WTC11 (cell line): ENCODE data around the gene ALK. TPM values are rescaled to one million over a fixed set of nuclear protein-coding genes. Genes with fewer than 3 reads are reported as not detected.

ENCODE experiments used
- ATAC-seq: fragments of 200-7000 bp; cut with Tn5 transposase; 2 replicates; pipeline ENCODE4 v1.10.0; 2021; ENCODE audit warnings: mild to moderate bottlenecking, moderate library complexity
- CTCF ChIA-PET: fragments of 300-600 bp; sonication (Branson Sonifier 250); formaldehyde crosslinking; loops from one replicate; lab custom pipeline; 2021; ENCODE audit warnings: antibody characterized with exemption; lab: Charles Lee
- POLR2A ChIA-PET: fragments of 350-600 bp; sonication (Branson Sonifier 250); formaldehyde crosslinking; loops from one replicate; lab custom pipeline; 2021; ENCODE audit warnings: antibody characterized with exemption; lab: Charles Lee
- DNase-seq: peaks from one replicate; pipeline ENCODE4 v3.0.0; 2021; ENCODE audit warnings: low spot score
- H3K27ac Mint-ChIP-seq: 2 replicates; pipeline ENCODE4 v1.8.0; 2021; ENCODE audit warnings: mixed read lengths
- H3K27me3 Mint-ChIP-seq: 2 replicates; pipeline ENCODE4 v1.8.0; 2021; ENCODE audit warnings: low read depth, mild to moderate bottlenecking, moderate library complexity, mixed read lengths
- H3K36me3 Mint-ChIP-seq: 2 replicates; pipeline ENCODE4 v1.8.0; 2021; ENCODE audit warnings: mixed read lengths
- H3K4me1 Mint-ChIP-seq: 2 replicates; pipeline ENCODE4 v1.8.0; 2022; ENCODE audit warnings: mixed read lengths
- H3K4me3 Mint-ChIP-seq: 2 replicates; pipeline ENCODE4 v1.8.0; 2021; ENCODE audit warnings: mild to moderate bottlenecking, moderate library complexity, mixed read lengths
- H3K9me3 Mint-ChIP-seq: 2 replicates; pipeline ENCODE4 v1.8.0; 2021; ENCODE audit warnings: mixed read lengths
- AFF4 ChIP-seq: sonication (generic); formaldehyde crosslinking; IDR thresholded peaks from 2 replicates; pipeline ENCODE4 v1.8.1; 2023; ENCODE audit warnings: mild to moderate bottlenecking, missing genetic modification reagents, borderline replicate concordance
- ARID4B ChIP-seq: sonication (generic); formaldehyde crosslinking; IDR thresholded peaks from 2 replicates; pipeline ENCODE4 v1.8.0; 2023; ENCODE audit warnings: missing genetic modification reagents, mild to moderate bottlenecking, borderline replicate concordance
- ATF6 ChIP-seq: sonication (generic); formaldehyde crosslinking; IDR thresholded peaks from 2 replicates; pipeline ENCODE4 v1.8.1; 2023; ENCODE audit warnings: mild to moderate bottlenecking, missing genetic modification reagents
- FOXJ3 ChIP-seq: sonication (generic); formaldehyde crosslinking; IDR thresholded peaks from 2 replicates; pipeline ENCODE4 v1.9.0; 2021; ENCODE audit warnings: missing genetic modification reagents, mild to moderate bottlenecking, borderline replicate concordance
- GABPB1 ChIP-seq: sonication (generic); formaldehyde crosslinking; IDR thresholded peaks from 2 replicates; pipeline ENCODE4 v1.8.1; 2023; ENCODE audit warnings: mild to moderate bottlenecking, missing genetic modification reagents
- JAZF1 ChIP-seq: fragments of 250-450 bp; sonication (Bioruptor Pico); IDR thresholded peaks from 2 replicates; pipeline ENCODE4 v1.9.0; 2021; ENCODE audit warnings: moderate library complexity, mild to moderate bottlenecking, inconsistent platforms
- NFYB ChIP-seq: sonication (generic); formaldehyde crosslinking; conservative IDR thresholded peaks from 2 replicates; pipeline ENCODE4 v1.8.0; 2022; ENCODE audit warnings: low read depth, missing genetic modification reagents
- NR2C2 ChIP-seq: sonication (generic); formaldehyde crosslinking; IDR thresholded peaks from 2 replicates; pipeline ENCODE4 v1.8.0; 2022; ENCODE audit warnings: mild to moderate bottlenecking, missing genetic modification reagents
- SOX15 ChIP-seq: fragments of 250-450 bp; sonication (Bioruptor Pico); IDR thresholded peaks from 2 replicates; pipeline ENCODE4 v1.9.0; 2021; ENCODE audit warnings: mild to moderate bottlenecking
- STAT6 ChIP-seq: sonication (generic); formaldehyde crosslinking; conservative IDR thresholded peaks from 2 replicates; pipeline ENCODE4 v1.8.1; 2023; ENCODE audit warnings: mild to moderate bottlenecking, low read depth, missing genetic modification reagents, moderate library complexity
- TCF7 ChIP-seq: sonication (generic); formaldehyde crosslinking; IDR thresholded peaks from 2 replicates; pipeline ENCODE4 v1.8.0; 2022; ENCODE audit warnings: mild to moderate bottlenecking, low read depth, missing genetic modification reagents, moderate library complexity
- ZNF281 ChIP-seq: sonication (generic); formaldehyde crosslinking; IDR thresholded peaks from 2 replicates; pipeline ENCODE4 v1.8.0; 2023; ENCODE audit warnings: mild to moderate bottlenecking, missing genetic modification reagents
- ZNF532 ChIP-seq: fragments of 250-450 bp; sonication (Bioruptor Pico); IDR thresholded peaks from 2 replicates; pipeline ENCODE4 v1.9.0; 2021; ENCODE audit warnings: mild to moderate bottlenecking, borderline replicate concordance
- ZNF671 ChIP-seq: fragments of 250-450 bp; sonication (Bioruptor Pico); IDR thresholded peaks from 2 replicates; pipeline ENCODE4 v1.8.0; 2021; ENCODE audit warnings: mild to moderate bottlenecking
- total RNA-seq: library from RNA; stranded (reverse); gene quantifications from 3 replicates; pipeline ENCODE4 v1.2.3, GENCODE V29; 2021

The ALK gene
- total RNA-seq, 1 experiment from 2014 or later: not detected

GRCh38 chr2:29426354-29426753 is 495.0 kb downstream of the ALK start:
- H3K4me1 Mint-ChIP-seq: peaks cover 8% of the 10 kb centered on the region
- TF ChIP-seq SOX15 (CRISPR knock-in tag) (no peak), NFYB (CRISPR knock-in tag) (no peak), GABPB1 (CRISPR knock-in tag) (no peak), ZNF532 (CRISPR knock-in tag) (no peak), FOXJ3 (CRISPR knock-in tag) (no peak), ATF6 (no peak), ZNF671 (CRISPR knock-in tag) (no peak), ZNF281 (no peak), NR2C2 (no peak), JAZF1 (no peak), ARID4B (CRISPR knock-in tag) (no peak), TCF7 (CRISPR knock-in tag) (no peak), AFF4 (CRISPR knock-in tag) (no peak), STAT6 (CRISPR knock-in tag) (no peak)
- TF ChIP-seq, all 79 proteins: peak for 0
- no peak for DNase-seq
- Mint-ChIP-seq H3K36me3 (no peaks in the 10 kb centered on the region), H3K27me3 (peaks cover 6% of the 10 kb centered on the region; the same call in 1 of the 2 replicates), H3K4me3 (no peak overlapping the region), H3K27ac (no peak overlapping the region), H3K9me3 (no peaks in the 10 kb centered on the region)
- ATAC-seq: no peak
- ChIA-PET CTCF (interaction anchor here (0.5 kb wide), 1 partner anchor 9 kb away, joined by 3 read pairs; no protein-coding TSS in a partner anchor), POLR2A (no interaction called here)
